GM23248 (cell line): ENCODE measurements around the gene RAD52.

Experiments
- EZH2 ChIP-seq: fragments of 200-600 bp; sonication (generic); IDR thresholded peaks from 2 replicates; pipeline ENCODE4 v1.6.1; 2018; ENCODE audit warnings: antibody characterized with exemption, mild to moderate bottlenecking; ENCODE audit not compliant: insufficient read depth, poor library complexity, severe bottlenecking
- EZH2phosphoT487 ChIP-seq: fragments of 200-600 bp; sonication (generic); IDR thresholded peaks from 2 replicates; pipeline ENCODE4 v1.6.1; 2018; ENCODE audit warnings: antibody characterized with exemption, moderate library complexity, mild to moderate bottlenecking, low read depth; ENCODE audit not compliant: insufficient read depth

GRCh38 chr12:879641-880040 lies 69.9 kb downstream of the RAD52 start:
- TF ChIP-seq EZH2phosphoT487 (no peak), EZH2 (no peak)
